Inferior parietal cortex (tissue), 1 donor: ENCODE results near the gene TBC1D22A.
"Not testable (repeated sequence)": the region's sequence is repeated elsewhere in the genome, so short reads cannot be mapped to it uniquely, and the experiment has no call there.

ENCODE experiments used
- DNase-seq: peaks from one replicate; pipeline ENCODE4 v3.0.0-alpha.2; 2016; ENCODE audit errors: extremely low spot score

TBC1D22A gene

DNA sequence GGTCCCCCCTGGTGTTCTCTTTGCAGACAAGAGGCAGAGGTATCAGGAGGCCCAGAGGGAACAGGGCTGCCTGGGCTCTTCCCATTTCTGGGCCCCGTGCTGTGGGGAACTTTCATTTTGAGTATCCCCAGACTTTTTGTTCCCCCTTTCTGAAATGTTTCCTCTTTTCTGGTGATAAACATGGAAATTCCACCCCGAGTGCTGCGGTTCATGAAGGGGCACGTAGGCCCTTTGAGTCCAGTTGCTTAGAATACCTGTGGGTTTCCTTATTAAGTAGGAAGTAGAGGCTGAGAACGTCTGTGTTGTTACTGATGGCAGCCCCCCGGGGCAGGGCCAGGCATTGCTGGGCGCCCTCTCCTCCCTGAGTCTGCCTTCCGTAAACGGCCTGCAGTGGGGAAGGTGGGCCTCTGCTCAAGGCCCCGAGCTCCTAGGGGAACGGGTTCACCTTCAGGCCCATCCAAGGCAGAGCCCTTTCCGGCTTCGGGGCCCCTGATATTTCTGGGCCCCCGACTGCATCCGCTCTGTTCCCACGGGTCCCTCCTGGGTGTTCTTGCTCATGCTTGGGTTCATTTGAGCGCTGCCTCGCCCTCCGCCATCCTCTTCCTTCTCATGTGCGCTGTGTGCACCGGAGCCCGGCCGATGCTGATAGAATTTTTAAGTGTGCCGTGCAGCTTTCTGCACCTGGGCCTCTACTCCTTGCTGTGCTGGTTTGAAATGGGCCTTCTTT, 12.0 kb downstream of the TBC1D22A start:
- DNase-seq = no peak

GRCh38 chr22:46774980-46775849, 12.8 kb downstream of the TBC1D22A start:
- DNase-seq = no peak

DNA sequence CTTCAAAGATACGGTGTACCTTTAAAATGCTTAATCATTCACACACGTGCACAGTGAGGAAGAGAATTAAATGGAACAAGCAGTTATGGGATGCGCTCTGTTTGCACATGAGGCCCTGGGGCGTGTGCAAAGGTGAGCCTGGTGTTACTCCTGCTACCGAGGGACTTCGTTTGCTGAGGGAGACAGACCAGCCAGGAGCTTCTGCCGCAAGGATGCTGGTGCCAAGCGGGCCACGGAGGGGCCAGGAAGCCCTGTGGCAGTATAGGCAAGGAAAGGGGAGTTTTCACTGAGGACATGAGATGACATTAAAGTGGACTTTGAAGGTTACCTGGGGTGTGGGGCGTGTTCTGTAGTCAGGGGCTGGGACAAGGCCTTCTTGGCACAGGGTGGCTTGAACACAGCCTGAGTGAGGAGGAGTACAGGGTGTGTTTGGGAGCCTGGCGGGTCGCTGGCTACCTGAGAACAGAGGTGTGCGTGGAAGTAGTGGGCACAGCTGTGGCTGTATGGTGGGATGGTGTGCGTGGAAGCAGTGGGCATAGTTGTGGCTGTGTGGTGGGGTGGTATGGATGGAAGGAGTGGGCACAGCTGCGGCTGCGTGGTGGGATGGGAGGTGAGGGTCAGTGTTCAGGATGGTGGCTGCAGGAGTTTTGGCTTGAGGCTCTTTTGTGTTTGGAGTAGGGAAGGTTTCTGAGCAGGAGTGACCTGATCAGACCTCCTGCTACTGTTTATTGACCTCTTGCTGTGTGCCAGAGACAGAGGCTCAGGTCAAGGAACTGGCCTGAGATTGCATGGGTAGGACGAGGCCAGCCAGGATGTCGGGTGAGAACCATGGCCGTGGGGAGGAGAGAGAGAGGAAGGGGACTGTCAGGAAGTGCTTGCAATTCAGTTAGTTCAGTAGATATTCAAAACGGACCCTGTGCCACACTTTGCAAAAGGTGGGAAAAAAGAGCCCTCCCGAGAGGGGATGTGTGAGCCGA, 13.7 kb downstream of the TBC1D22A start:
- no peak for DNase-seq

DNA sequence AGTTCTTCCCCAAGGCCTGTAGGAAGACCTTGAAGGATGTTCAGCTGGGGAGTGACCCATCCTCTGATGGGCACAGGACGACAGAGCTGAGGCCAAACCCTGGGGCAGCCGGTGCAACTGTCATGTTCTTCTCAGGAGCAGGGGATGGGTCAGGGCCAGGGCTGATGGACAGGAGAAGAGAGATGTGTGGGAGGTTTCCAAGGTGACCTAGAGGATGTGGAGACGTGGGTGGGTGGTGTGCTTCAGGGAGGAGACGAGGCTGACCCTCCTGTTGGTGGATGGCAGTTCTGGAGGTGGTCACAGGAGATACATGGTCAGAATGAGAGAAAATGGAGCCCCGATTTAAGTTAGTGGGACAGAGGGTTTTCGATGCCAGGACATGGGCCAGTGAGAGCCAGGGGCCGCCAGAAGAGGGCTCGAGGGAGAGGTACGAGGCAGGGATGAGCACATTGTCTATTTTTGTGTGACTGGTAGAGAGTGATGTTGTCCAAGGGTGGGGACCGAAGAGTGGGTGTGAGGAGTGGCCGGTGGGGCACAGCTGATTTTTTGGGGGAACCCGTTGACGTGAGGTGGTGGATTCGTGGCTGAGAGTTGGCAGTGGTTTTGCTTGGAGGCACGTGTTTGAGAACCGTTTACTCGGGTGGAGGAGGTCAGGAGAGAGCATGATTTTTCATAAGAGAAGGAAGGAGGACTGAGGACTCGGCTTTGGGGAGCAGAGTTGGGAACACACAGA, 14.6 kb downstream of the TBC1D22A start:
- no peak for DNase-seq

- no peak for DNase-seq
Measured at GRCh38 chr22:46777609-46777970, 15.1 kb downstream of the TBC1D22A start.

GRCh38 chr22:46779023-46779422, 16.6 kb downstream of the TBC1D22A start:
- DNase-seq = no peak

DNA sequence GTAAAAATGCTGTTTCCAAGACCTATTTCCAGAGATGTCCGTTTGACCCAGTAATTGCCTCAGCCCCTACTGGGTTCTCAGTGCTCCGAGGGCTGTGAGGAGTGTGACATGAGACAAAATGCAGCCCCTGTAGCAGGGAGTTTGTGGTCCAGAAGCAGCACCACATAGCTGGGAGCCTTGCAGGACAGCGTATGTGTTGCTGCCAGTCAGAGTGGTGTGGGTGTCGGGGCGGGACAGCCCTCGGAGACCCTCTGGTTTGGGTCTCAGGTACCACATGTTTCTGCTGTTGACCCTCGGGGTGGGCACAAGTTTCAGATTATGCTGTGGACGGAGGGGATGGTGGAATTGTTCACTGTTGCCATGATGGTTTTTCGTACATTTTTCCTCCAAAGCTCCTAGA, 17.2 kb downstream of the TBC1D22A start:
- DNase-seq = no peak

GRCh38 chr22:46780453-46780852, 18.0 kb downstream of the TBC1D22A start:
- DNase-seq = no peak

DNA sequence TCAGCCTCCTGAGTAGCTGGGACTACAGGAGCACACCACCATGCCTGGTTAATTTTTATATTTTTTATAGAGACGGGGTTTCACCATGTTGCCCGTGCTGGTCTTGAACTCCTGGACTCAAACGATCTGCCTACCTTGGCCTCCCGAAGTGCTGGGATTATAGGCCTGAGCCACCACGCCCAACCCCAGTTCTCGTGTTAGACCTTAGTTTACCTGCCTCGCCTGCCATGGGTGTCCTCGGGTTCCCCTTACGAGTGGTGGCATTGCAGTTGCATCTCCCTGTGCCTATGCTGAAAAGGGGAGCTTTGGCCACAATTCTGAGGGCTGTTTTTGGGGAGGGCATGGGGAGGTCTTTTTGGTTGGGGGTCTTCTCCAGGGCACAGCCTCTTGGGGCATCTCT, 18.8 kb downstream of the TBC1D22A start:
- no peak for DNase-seq

DNA sequence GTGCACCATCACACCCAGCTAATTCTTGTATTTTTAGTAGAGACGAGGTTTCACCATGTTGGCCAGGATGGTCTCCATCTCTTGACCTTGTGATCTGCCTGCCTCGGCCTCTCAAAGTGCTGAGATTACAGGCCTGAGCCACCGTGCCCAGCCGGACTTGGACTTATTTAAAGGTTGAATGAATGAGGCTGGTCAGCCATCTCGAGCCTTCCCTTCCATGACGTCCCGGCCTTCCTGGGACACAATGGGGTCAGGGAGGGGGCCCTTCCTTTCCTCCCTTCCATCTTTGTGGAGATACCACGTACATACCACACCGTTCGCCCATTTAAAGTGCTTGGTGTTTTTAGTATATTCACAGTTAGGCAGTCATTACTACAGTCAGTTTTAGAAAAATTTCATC, 19.8 kb downstream of the TBC1D22A start:
- not testable (repeated sequence) for DNase-seq

DNA sequence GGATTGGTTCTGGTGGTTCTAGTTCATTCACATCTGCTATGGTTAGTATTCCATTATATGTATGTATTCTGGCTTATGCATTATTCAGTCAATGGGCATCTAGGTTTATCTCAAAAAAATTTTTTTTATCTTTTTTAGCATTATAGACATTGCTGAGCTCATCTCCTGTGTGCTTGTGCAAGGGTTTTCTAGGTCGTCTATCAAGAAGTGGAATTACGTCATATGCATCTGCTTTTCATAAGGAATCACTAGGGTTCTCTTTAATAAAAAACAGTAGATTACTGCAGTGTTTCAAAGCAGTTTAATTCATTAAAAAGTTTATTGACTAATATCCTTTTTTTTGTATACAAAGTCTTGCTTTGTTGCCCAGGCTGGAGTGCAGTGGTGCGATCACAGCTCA, 21.3 kb downstream of the TBC1D22A start:
- no peak for DNase-seq

DNA sequence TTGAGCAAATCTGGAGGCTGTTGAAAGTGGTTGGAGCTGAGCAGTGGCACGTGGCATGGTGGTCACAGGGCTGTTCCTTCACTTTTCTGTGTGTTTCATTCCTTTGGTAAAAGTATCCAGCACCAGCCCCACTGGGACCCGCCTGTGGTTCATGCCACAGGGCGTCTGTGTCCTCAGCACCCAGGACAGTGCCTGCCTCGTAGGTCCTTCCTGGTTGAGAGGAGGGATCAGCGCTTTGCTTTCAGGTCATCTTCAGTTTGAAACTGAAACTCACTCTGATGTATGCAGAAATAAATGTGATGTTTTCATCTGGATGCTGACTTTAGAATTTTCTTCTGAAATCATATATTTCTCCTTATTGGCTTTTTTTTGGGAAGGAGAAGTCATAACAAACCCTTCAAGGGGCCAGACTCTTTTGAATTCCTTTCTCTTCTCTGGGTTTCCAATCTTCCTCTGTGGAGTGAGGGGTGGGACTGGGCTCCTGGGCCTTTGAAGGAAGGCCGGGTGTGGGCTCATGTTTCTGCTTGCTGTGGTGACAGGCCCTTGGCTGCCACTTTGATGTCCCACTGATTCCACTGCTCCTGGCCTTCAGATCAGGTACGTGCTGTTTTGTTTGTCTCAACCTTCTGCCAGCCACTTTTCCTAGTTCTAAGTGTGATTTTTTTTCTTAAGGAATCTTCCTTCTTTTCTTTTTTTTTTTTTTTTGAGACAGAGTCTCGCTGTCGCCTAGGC, 26.2 kb downstream of the TBC1D22A start:
- DNase-seq = no peak

GRCh38 chr22:46789992-46790391, 27.5 kb downstream of the TBC1D22A start:
- DNase-seq = no peak

DNA sequence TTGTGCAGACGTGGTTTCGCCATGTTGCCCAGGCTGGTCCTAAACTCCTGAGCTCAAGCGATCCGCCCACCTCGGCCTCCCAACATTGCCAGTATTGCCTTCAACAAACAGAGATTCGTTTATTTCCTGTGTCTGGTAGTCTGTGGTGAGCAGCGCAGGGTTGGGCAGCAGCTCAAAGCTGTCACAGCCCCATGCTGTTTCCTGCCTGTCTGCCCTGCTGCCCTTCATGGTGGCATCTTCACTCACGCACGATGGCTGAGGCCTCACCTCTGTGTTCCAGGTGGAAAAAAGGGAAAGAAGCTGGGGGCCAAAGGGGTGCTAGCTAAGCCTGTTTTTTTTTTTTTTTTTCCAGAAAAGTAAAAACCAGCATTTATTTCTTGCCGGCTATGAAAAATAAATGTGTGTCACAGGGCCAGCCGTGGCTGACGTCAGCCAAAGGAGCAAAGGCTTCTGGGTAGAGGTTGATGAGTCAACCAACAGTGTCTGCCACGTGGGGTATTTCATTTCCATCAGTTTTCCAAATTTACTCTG, 28.8 kb downstream of the TBC1D22A start:
- DNase-seq = peak; percentile 55

DNA sequence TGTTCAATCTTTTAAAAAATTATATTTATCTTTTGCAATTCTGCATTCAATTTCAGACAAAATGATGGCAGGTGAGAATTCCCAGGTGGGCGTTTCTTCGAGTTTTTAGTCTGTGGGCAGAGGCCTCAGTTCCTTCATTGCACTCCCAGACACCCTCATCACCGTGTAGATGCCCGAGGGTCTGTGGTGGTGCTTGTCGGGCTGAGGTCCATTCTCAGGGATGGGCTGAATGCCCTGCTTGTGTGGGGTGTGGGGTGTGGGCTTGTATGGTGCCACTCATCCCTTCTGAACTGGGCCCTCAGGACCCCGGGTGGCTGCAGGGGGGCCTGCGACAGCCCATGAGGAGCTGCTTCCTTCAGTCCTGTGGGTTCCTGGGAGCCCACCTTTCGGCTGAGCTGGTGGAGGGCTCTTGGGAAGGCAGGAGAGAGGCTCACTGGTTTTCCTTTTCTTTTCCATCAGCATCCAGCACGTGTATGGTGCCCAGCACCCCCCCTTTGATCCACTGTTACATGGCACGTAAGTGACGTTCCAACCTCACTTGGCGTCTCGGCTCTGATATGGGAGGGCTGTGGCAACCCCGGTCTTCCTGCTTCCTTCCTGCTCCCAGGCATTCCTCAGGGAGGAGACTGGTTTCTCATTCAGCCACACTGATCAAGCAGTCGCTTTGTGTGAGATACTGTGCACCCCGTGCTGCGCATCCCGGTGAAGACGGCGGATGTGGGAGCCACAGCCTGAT, 29.8 kb downstream of the TBC1D22A start:
- no peak for DNase-seq

DNA sequence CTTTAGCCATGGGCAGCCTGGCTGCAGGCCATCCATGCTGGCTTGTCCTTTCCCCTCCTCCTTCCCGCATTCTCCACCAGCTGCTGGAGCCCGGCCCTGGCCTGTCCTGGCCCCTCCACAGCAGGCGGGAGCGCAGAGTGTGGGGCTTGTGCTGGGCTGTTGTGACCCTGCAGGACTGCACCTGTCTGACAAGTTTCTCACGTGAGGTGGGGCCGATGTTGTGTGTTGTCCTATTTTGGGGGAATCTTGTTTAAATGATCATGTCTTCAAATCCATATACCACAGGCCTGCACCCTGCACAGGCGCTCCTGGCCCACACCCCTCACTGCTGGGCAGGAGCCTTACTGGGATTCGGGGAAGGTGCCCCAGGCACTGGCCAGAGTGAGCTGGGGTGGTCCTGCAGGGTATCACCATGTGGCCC, 30.4 kb downstream of the TBC1D22A start:
- no peak for DNase-seq

DNA sequence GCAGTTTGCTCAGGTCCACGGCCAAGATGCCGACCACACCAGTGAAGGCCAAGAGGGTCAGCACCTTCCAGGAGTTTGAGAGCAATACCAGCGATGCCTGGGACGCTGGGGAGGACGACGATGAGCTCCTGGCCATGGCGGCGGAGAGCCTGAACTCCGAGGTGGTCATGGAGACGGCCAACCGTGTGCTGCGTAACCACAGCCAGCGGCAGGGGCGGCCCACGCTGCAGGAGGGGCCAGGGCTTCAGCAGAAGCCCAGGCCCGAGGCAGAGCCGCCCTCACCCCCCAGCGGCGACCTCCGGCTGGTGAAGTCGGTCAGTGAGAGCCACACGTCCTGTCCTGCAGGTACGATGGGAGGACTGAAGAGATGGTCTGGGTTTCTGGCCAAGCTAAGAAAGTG, 31.0 kb downstream of the TBC1D22A start:
- no peak for DNase-seq

GRCh38 chr22:46794067-46794466, 31.6 kb downstream of the TBC1D22A start:
- DNase-seq = no peak

DNA sequence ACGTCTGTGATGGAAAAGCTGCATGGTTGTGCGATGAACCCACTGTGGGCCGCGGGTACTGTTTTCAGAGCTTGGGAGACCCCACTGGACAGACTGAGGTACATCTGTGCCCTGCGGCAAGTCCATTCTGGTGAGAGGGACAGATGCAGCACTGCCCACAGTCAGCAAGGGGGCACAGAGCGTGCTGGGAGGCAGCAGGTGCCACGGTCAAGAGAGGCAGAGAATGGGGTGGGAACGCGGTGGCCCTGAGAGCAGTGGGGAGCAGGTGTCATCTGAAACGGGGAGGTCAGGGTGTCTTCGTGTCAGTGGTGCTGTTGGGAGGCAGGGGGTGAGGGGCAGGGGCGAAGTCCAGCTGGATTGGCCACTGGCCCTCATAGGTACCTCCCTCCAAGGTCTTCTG, 32.0 kb downstream of the TBC1D22A start:
- DNase-seq = no peak

DNA sequence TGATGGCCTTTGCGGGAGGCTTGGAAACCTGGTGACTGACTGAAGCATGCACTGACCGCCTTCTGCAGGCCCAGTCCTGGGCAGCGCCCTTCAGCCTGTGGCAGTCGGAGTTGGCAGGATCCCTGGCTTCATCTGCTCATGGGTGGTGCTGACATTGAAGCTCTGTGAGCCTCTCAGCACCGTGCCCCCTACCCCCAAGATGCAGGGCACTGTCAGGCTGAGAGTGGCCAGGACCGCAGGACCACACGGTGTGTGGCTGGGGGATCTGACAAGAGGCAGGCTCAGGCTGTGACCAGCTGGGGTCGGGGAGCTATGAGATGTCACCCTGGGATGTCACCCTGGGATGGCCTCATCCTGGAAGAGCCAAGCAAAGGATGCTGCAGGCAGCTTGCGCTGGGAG, 32.7 kb downstream of the TBC1D22A start:
- no peak for DNase-seq
